GM12891 (cell line): ENCODE data around the gene CBLN3. TPM values are rescaled to one million over a fixed set of nuclear protein-coding genes. Genes with fewer than 3 reads are reported as not detected.
"Not testable (repeated sequence)": the region's sequence is repeated elsewhere in the genome, so short reads cannot be mapped to it uniquely, and the experiment has no call there.

Experiments used
- DNase-seq: peaks from one replicate; pipeline ENCODE4 v3.0.0; 2011; ENCODE audit warnings: low spot score; ENCODE audit not compliant: insufficient read length
- FAIRE-seq: peaks from 2 replicates; lab custom pipeline; 2011; peaks lifted over from hg19 to GRCh38; lab: Jason Lieb, UNC
- PAX5 ChIP-seq: IDR thresholded peaks from 2 replicates; pipeline ENCODE4 v1.6.1; 2011; ENCODE audit warnings: low read length, moderate library complexity, mild to moderate bottlenecking; ENCODE audit not compliant: insufficient read depth, severe bottlenecking
- POLR2A ChIP-seq: IDR thresholded peaks from 2 replicates; pipeline ENCODE4 v1.6.1; 2011; ENCODE audit warnings: low read depth, low read length, control low read depth
- POLR2AphosphoS5 ChIP-seq: IDR thresholded peaks from 2 replicates; pipeline ENCODE4 v1.6.1; 2011; ENCODE audit warnings: low read depth, low read length, control low read depth
- POU2F2 ChIP-seq: IDR thresholded peaks from 2 replicates; pipeline ENCODE4 v1.6.1; 2011; ENCODE audit warnings: low read depth, mild to moderate bottlenecking, control low read depth, low read length, moderate library complexity
- SPI1 ChIP-seq: IDR thresholded peaks from 2 replicates; pipeline ENCODE4 v1.6.1; 2011; ENCODE audit warnings: low read depth, low read length, control low read depth
- TAF1 ChIP-seq: IDR thresholded peaks from 2 replicates; pipeline ENCODE4 v1.6.1; 2011; ENCODE audit warnings: low read depth, low read length, control low read depth
- polyA plus RNA-seq: library from polyadenylated mRNA; unstranded; fragments of >200 nt; gene quantifications from one replicate; pipeline ENCODE4 v1.2.1, GENCODE V29; 2012; ENCODE audit warnings: low read depth, missing spikeins, inconsistent platforms; ENCODE audit not compliant: missing spikeins

The CBLN3 gene
- 9.0 TPM for polyA plus RNA-seq

DNA sequence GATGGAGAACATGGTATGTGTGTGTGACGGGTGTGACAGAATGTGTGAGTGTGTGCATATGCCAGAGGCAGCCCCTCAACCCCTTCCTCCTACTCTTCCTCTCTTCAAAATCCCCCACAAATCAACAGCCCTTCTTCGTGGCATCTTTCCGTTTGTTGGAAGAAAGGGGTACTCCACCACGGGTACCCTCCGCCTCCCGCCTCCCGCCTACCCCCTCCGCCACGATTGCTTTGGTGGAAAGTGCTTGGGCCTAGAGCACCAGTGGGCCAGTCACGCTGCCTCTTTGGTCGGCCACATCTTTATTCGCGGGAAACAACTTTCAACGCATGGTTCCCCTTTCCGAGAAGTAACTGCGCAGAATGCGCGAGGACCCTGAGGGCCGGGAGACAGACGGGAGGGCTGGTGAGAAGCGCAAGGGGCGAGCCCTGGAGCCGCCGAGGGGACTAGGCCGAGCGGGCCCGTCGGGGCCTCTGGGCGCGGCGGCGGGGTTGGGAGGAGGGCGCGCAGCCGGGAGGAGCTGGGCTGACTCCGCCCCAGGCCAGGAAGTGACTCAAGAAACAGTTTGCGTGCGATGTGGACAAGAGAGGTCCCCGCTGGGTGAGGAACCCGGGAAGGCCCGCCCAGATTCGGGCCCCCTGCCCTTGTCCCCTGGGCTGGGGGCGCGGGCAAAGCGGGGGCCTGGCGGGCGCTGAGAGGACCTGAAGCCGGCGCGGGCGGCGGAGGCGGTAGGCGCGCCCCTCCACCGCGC lies at the start of gene CBLN3, which contains the start of gene KHNYN:
Gene CBLN3, minus strand, starts transcription at position 274 of the 748 bp plus-strand sequence. CDS start 614 bp downstream, outside the sequence.
Gene KHNYN, plus strand, starts transcription at position 560 of the 748 bp plus-strand sequence. CDS start 777 bp downstream, outside the sequence.
- DNase-seq (peak; percentile 98), FAIRE-seq (peak; percentile 87)
- TF ChIP-seq POLR2AphosphoS5 (no peak; the same call in 1 of the 2 replicates), POLR2A (peak; percentile 83), TAF1 (peak; percentile 79; the same call in 1 of the 2 replicates), SPI1 (peak; percentile 55)

DNA sequence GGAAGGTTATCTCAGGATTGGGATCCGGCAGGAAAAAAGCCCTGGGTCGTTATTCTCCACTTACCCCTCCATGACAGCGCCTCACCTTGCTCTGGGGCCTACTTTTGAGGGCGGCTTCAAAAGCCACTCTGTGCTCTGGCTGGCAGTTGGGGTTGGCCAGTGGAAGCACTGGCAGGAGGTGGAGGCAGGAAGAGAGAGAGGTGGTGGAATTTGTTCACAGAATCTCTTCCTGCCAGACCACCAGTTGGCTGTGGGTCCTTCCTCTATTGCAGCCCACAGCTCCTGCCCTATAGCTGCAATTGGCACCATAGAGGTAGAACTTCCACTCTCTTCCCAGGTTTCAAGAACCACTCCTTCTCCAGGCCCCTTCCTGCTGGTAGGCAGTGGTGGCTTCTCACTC lies 45.8 kb upstream of the CBLN3 start:
- TF ChIP-seq POLR2AphosphoS5 = no peak
- TF ChIP-seq POU2F2 = no peak
- TF ChIP-seq SPI1 = no peak
- TF ChIP-seq POLR2A = no peak
- no peak for TF ChIP-seq TAF1
- no peak for TF ChIP-seq PAX5
- DNase-seq (no peak), FAIRE-seq (no peak)

DNA sequence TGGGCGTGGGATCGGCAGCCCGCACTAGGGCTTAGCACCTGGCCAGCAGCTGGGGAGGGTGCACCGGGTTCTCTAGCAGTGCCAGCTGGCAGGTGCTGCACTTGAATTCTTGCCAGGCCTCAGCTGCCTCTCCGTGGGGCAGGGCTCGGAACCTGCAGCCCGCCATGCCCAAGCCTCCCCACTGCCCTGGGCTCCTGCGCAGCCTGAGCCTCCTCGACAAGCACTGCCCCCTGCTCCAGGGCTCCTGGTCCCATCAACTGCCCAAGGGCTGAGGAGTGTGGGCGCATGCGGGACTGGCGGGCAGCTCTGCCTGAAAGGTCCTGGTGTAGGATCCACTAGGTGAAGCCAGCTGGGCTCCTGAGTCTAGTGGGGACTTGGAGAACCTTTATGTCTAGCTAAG lies 43.7 kb upstream of the CBLN3 start:
- FAIRE-seq (no peak), DNase-seq (no peak)
- TF ChIP-seq TAF1 = no peak

DNA sequence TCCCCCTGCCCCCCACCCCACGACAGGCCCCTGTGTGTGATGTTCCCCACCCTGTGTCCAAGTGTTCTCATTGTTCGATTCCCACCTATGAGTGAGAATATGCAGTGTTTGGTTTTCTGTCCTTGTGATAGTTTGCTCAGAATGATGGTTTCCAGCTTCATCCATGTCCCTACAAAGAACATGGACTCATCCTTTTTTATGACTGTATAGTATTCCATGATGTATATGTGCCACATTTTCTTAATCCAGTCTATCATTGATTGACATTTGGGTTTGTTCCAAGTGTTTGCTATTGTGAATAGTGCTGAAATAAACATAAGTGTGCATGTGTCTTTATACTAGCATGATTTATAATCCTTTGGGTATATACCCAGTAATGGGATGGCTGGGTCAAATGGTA lies 41.0 kb upstream of the CBLN3 start:
- FAIRE-seq, DNase-seq: not testable (repeated sequence)

DNA sequence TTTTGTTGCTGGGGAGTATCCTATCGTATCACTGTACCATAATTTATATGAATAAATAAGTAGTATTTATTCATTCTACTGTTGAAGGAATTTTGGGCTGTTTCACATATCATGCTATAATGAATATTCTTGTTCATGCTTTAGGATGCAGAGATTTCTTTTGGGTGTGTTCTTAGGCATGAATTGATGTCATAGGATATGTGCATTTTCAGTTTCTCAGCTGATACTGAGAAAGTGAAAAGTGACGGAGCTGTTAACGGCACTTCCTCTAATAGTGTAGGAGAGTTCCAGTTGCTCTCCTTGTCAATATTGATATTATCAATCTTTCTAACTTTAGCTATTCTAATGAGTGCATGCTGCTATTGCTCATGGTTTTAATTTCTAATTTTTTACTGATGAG lies 36.3 kb upstream of the CBLN3 start:
- TF ChIP-seq POU2F2 = no peak
- peak; percentile 31 for TF ChIP-seq SPI1
- DNase-seq = no peak
- no peak for FAIRE-seq

DNA sequence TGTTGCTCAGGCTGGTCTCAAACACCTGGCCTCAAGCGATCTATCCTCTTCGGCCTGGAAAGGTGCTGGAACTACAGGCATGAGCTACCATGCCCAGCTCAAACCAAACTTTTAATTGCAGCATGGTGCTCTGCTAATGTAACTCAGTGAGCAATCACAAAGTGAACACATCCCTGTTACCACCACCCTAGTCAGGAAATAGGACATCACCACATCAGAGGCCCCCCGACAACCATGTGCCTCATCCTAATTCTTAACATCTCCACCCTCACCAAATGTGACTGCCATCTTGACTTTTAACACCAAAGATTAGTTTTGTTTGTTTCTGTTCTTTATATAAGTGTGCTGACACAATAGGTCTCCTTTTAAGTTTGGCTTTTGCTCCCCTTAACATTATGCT lies 35.9 kb upstream of the CBLN3 start:
- DNase-seq (no peak), FAIRE-seq (no peak)
- no peak for TF ChIP-seq POU2F2
- TF ChIP-seq POLR2A = no peak
- no peak for TF ChIP-seq SPI1
- no peak for TF ChIP-seq TAF1
- no peak for TF ChIP-seq PAX5
- TF ChIP-seq POLR2AphosphoS5 = no peak

DNA sequence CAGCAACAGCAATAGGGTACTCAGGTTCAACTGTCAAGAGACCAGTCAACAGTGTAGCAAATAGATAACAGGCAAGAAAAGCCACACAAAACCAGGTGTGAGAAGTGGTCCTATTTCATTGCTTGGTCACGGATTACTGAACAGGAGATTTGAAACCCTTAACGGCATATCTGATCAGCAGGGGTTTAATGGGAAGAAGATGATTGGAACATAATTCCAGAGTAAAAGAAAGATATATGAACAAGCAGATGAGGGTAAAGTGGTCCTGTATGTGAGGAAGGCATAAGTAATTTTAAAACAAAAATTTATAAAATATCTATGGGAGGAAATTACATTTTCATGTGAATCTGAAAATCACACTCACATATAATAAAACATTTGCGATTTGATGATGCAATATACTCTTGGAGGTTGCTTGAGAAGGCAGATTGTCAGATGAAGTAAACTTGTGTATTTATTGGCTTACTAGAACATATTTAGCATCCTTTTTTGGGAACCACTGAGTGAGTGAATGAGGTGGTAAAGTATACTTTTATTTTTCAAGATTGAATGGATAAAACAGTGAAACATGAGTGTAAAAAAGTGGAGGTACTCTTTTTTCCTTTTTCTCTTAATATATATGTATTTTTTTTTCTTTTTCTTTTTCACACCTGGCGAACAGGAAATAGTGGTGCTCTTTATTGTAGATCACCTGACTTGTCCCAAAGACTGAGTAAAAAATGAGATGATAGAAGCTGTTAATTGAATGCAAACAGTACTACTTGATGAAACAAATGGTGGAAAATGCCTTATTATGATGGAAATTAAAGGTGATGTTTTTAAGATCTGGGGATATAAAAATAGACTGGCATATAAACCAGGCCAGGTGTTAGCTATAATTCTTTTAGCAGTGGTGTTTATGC lies 34.7 kb upstream of the CBLN3 start:
- no peak for FAIRE-seq
- no peak for DNase-seq
- TF ChIP-seq SPI1 = no peak
- no peak for TF ChIP-seq POLR2A
- TF ChIP-seq POU2F2 = no peak
- TF ChIP-seq POLR2AphosphoS5 = no peak
- no peak for TF ChIP-seq PAX5
- no peak for TF ChIP-seq TAF1

DNA sequence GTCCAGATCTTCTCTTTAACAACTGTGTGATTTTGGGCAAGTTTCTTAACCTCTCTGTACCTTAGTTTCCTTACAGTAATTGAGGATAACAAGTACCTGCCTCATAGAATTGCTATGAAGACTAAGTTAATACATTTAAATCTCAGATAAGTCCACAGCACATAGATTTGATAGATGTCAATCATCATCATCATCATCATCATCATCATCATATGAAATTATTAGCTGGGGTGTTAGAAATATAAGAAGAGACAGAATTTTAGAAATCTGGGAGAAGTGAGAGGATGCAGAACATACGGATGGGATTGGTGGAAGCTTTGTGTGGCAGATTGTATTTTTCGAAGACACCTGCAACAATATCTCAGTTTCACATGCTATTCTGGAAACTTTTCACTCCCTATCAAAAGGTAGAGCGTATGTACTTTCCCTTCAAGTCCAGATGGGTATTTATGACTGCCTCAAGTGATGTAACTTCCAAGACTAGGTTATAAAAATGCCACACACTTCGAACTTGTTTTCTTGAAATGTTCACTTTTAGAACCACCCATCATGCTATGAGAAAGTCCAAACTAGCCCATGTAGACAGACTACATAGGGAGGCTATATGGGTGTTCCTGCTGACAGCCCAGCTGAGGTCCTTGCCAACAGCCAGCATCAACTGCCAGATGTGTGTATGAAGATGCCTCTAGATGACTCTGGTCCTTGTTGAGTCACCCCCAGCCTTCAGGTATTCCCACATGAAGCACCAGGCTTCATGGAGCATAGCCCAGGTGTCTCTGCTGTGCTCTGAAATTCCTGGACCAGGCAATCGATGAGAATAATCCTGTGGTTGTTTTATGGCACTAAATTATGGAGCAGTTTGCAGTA lies 33.8 kb upstream of the CBLN3 start:
- FAIRE-seq = peak; percentile 51
- TF ChIP-seq POU2F2 = no peak
- no peak for TF ChIP-seq POLR2AphosphoS5
- no peak for TF ChIP-seq PAX5
- no peak for TF ChIP-seq SPI1
- TF ChIP-seq TAF1 = no peak
- TF ChIP-seq POLR2A = no peak
- no peak for DNase-seq

DNA sequence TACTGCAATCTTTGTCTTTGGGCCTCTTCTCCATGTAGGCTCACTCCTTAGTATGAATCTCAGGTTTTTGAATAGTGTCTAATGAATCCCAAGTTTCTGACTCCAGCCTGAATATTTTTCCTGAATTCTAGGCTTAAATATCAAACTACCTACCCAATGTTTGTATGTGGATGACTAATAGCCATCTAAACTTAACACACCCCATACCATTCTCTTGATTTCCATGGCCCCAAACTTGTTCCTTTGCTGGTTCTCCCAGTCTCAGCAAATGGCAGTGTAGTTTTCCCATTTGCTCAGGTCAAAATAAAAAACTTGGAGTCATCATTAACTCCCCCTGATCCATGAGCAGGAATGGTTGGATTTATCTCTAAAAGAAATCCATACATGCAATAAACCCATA lies 31.9 kb upstream of the CBLN3 start:
- FAIRE-seq = no peak
- no peak for TF ChIP-seq POLR2AphosphoS5
- TF ChIP-seq TAF1 = no peak
- no peak for TF ChIP-seq SPI1
- no peak for TF ChIP-seq POU2F2
- TF ChIP-seq POLR2A = no peak
- TF ChIP-seq PAX5 = no peak
- DNase-seq = no peak
